Activated effector memory CD4-positive, alpha-beta T cell treated with anti-CD3 and anti-CD28 coated beads, Interleukin-2, amount 50 U/mL, for 16 hours (primary cell): ENCODE data around the gene COPZ2.
"Not testable (repeated sequence)": the region's sequence is repeated elsewhere in the genome, so short reads cannot be mapped to it uniquely, and the experiment has no call there.

Source experiments
- DNase-seq: peaks from one replicate; pipeline ENCODE4 v3.0.0-alpha.2; 2020

COPZ2 gene

DNA sequence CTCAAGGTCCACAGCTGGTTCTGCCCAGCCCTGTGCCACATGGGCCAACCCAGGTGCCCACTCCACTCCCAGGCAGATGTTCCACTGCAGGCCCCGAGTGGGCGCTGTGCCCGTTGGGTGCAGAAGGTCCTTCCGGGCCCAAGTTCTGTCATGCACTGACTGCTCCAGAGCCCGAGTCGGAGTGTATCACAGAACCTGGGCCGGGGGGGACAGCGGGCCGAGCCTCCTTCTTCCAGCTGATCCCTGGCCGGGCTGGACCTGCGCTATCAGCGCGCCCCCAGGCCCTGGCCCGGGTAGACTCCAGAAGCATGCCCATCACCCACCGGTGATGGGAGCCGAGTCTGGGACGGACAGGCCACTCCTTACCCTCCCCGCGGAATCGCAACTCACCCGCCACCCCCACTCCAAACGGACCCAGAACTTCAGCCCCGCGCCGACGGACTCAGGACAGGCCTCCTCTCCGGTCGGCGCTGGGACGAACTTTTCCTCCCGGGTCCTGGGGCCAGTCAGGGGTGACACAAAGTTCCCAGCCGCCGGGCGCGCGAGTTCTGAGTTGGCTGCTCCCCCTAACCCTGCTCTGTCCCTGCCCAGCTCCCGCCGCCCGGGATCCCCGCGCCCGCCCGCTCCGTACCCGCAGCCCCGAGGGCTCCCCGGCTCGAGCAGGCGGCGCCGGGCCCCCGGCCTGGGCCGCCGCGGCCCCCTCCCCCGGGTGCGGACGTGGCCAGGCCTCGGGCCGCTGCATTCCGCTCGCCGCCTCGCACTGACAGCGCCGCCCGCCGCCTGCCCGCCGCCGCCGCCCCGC, at the start of gene COPZ2:
Gene COPZ2, minus strand, starts transcription at position 762 of the 802 bp plus-strand sequence. Its CDS starts 20 bp downstream, at position 742.
- peak; percentile 86 for DNase-seq

- no peak for DNase-seq
Measured at GRCh38 chr17:48084932-48085331, 47.3 kb upstream of the COPZ2 start.

GRCh38 chr17:48081858-48082257, 44.3 kb upstream of the COPZ2 start:
- DNase-seq = no peak

DNA sequence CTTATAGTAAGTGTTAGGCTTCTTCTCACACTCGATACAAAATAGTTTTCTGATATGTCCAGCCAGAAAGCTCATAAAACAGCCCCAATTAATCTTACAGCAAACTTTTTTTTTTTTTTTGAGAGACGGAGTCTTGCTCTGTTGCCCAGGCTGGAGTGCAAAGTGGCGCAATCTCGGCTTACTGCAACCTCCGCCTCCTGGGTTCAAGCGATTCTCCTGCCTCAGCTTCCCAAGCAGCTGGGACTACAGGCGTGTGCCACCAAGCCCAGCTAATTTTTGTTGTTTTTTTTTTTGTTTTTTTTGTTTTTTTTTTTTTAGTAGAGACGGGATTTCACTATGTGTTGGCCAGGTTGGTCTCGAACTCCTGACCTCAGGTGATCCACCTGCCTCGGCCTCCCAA, 39.6 kb upstream of the COPZ2 start:
- not testable (repeated sequence) for DNase-seq

- peak; percentile 88 for DNase-seq
Measured at GRCh38 chr17:48074322-48075081, 36.9 kb upstream of the COPZ2 start.

DNA sequence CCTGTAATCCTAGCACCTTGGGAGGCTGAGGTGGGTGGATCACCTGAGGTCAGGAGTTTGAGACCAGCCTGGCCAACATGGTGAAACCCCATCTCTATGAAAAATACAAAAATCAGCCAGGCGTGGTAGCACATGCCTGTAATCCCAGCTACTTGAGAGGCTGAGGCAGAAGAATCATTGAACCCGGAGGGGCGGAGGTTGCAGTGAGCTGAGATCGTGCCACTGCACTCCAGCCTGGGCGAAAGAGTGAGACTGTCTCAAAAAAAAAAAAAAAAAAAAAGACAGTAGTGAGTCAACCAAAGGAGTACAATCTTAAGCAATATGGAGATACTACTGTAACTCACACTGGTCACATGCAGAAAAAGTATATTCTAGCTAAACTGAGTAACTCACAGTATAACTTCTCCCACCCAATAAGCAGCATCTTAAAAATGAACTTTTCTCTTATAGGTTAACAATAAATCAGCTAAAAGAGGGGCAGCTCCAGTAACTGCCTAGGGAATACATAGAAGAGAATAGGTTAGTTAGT, 36.0 kb upstream of the COPZ2 start:
- not testable (repeated sequence) for DNase-seq

- not testable (repeated sequence) for DNase-seq
Measured at GRCh38 chr17:48072811-48073210, 35.2 kb upstream of the COPZ2 start.

DNA sequence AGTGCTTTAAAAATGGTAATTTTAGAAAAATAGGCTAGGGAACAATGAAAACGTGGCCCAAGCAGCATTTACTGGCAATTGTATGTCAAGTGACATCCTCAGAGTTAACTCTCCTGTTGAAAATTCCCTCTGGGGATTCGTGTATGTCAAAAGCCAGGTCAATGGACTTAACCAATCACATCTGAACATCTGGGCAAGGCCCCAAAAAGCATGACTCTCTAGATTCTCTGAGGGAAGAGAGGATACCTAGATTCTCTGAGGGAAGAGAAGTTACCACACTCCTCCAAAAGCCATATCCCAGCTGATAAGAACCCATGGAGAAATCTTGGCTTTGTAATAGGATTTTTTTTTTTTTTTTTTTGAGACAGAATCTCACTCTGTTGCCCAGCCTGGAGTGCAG, 34.1 kb upstream of the COPZ2 start:
- DNase-seq = no peak

DNA sequence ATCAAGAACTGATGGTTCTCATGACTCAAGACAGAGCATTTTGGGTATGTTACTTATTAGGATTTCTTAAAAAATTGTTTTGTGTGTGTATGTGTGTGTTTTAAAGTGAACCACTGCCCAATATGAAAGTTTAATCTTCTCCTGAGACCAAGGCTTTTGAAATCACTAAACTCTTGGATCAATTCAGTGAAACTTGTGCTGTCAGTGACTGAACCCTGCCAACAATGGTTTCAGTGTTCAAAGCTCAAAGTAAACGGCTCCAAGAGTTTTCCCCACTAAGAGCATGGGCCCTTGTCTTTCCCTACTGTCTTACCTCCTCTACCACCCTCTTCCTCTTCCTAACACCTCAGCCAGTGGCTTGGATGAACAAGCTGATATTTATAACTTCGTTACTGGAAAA, 32.6 kb upstream of the COPZ2 start:
- DNase-seq = no peak

DNA sequence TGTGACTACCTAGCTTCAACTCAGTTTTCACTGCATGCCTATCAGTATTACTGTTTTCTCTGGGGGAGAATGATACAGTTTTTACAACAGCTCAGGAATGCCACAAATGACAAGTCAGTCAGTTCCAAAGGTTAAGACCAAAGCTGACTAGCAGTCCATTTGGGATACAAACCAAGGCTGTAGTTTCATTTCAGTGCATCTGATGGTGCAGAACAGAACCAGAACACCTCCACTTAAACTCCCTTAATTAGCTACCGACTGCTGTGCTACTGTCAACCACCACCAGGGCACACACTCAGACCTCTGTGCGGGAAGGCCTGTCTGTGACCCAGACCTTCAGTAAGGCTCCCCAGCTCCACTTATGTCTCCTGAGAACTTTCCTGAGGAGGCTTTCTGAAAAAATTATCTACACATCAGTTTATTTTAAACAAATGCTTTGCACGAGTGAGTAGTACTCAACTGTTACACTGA, 30.9 kb upstream of the COPZ2 start:
- DNase-seq = no peak

DNA sequence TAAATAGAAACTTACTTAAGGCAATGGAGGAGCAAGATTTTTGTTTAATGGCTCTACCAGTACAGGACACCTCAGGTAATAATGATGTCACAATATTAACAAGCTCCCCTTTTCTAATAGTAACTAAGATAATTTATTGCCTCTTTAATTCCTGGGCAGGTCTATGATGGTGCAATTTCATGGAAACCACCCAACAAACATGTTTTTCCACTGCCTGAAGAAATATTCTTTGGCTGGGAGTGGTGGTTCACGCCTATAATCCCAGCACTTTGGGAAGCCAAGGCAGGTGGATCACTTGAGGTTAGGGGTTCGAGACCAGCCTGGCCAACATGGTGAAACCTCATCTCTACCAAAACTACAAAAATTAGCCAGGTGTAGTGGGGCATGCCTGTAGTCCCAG, 30.2 kb upstream of the COPZ2 start:
- DNase-seq = not testable (repeated sequence)

- no peak for DNase-seq
Measured at GRCh38 chr17:48067245-48067644, 29.6 kb upstream of the COPZ2 start.

GRCh38 chr17:48066656-48067055, 29.1 kb upstream of the COPZ2 start:
- DNase-seq = no peak

DNA sequence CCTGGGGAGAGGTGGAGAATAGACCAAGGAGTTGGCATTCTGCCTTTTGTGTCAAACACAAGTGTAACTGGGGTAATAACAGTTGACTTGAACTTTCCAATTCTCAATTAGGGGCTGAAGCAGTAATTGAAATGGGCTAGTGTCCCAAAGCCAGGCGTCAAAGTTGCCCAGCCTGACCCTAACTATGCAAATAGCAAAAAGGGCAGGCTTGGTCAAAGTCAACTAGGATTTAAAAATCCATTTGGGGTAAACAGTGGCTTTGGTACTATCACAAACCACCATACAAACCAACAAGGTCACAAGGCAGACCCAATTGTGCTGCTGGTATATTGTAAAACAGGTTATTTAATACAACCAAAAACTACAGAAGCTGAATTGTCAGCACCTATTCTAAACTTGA, 28.6 kb upstream of the COPZ2 start:
- no peak for DNase-seq

DNA sequence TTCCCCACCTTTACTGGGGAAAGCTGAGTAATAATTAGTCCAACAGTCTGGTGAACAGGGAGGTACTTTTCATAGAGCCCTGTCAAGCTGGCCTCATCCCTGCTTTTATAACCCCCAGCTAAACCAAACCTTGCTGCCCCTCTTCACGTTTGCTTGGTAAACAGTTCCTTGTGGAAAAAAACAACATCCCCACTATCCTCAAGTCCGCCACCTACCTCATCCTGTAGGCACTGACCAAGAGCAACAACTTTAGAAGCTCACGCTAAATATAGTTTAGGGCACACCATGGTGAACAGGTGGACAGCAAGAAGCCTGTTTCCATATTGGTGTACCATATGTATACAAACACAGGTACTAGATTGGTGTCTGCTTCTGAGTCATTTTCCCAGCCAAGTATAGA, 27.0 kb upstream of the COPZ2 start:
- no peak for DNase-seq

DNA sequence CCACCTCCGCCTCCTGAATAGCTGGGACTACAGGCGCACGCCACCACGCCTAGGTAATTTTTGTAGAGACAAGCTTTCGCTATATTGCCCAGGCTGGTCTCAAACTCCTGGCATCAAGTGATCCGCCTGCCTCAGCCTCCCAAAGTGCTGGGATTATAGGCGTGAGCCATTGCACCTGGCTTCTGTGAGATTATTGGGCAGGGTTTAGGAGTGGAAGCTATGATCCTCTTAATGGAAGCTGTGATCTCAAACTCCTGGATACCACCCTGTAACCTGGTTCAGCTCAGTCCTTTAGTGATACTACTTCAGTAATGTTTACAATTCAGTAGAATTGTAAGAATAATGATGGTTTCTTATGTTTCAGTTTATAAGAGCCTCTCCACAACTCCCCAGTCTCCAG, 24.7 kb upstream of the COPZ2 start:
- DNase-seq = no peak

DNA sequence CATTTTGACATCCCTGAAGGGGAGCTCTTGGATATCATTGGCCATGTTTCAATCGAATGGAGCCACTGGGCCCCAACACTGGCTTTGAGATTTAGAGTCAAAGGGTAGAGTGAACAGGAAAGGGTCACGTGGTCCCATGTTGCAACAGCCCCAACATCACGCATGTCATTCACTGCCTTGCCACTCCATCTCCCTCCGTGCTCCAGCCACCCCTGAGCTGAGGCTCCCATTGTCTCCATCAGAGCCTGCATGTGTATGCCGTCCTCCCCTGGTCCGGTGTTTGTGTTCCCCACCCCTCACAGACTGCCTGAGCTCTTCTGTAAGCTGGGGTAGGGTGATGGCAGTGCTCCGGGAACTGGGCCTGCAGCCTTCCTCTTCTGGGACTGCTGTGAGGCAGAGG, 22.7 kb upstream of the COPZ2 start:
- no peak for DNase-seq

DNA sequence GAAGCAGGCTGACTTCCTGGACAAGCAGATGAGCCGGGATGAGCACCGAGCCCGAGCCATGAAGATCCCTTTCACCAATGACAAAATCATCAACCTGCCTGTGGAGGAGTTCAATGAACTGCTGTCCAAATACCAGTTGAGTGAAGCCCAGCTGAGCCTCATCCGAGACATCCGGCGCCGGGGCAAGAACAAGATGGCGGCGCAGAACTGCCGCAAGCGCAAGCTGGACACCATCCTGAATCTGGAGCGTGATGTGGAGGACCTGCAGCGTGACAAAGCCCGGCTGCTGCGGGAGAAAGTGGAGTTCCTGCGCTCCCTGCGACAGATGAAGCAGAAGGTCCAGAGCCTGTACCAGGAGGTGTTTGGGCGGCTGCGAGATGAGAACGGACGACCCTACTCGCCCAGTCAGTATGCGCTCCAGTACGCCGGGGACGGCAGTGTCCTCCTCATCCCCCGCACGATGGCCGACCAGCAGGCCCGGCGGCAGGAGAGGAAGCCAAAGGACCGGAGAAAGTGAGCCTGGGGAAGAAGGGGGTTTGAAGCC, 21.6 kb upstream of the COPZ2 start:
- no peak for DNase-seq

DNA sequence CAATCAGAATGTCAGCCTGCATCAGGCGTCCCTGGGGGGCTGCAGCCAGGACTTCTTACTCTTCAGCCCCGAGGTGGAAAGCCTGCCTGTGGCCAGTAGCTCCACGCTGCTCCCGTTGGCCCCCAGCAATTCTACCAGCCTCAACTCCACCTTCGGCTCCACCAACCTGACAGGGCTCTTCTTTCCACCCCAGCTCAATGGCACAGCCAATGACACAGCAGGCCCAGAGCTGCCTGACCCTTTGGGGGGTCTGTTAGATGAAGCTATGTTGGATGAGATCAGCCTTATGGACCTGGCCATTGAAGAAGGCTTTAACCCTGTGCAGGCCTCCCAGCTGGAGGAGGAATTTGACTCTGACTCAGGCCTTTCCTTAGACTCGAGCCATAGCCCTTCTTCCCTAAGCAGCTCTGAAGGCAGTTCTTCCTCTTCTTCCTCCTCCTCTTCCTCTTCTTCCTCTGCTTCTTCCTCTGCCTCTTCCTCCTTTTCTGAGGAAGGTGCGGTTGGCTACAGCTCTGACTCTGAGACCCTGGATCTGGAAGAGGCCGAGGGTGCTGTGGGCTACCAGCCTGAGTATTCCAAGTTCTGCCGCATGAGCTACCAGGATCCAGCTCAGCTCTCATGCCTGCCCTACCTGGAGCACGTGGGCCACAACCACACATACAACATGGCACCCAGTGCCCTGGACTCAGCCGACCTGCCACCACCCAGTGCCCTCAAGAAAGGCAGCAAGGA, 21.0 kb upstream of the COPZ2 start:
- DNase-seq = no peak

DNA sequence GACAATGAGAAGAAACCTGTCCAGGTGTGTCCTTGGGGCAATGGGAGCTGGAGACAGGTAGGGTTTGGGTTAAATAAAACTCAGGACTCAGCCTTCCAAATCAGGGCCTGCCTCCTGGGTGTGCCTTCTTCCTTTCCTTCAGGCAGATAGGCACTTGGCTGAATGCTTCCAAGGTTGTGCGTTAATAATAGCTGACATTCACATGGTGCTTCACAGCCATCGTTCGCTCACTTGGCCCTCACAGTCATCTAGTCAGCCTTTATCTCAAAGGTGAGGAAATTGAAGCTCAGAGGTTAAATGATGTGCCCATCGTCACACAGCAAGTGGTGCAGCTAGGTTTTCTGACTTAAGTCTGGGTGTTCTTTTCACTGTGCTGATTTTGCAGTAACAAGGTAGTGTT, 20.0 kb upstream of the COPZ2 start:
- DNase-seq = no peak

DNA sequence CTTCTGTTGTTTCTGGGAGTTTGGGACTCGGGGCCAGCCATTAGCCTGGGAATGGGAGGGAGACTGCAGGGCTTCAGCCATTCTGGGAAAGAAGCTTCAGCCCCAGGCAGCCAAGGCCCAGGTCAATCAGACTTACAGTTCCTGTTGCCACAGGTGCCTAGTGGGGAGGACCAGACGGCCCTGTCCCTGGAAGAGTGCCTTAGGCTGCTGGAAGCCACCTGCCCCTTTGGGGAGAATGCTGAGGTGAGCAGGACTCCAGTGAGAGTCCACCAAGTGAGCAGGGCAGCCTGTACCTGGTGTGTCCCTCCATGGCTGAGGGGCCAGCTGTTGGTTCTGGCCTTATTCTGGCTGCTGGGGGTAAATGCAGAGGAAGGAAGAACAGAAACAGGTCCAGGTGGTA, 19.3 kb upstream of the COPZ2 start:
- no peak for DNase-seq

DNA sequence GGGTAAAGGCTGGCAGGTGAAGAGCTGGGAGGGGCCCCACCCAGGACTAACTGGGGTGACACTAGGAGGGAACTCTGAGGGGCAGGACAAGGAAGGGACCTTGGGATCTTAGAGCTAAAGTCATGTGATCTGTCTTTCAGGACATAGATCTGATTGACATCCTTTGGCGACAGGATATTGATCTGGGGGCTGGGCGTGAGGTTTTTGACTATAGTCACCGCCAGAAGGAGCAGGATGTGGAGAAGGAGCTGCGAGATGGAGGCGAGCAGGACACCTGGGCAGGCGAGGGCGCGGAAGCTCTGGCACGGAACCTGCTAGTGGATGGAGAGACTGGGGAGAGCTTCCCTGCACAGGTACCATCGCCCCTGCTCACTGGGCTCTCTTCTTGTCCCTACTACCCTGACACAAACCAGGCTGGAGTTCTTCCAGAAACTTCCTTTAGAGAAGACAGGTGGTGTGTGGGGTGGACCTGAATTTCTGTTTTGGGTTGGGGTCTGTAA, 18.7 kb upstream of the COPZ2 start:
- DNase-seq = no peak
